Myometrial cell (primary cell): ENCODE results near the gene TOLLIP. TPM values are rescaled to one million over a fixed set of nuclear protein-coding genes. Genes with fewer than 3 reads are reported as not detected.

Experiments
- total RNA-seq: library from RNA; depleted of rRNA; stranded (reverse); fragments of >200 nt; gene quantifications from 2 replicates; pipeline ENCODE4 v1.2.3, GENCODE V29; 2015

The TOLLIP gene
- 32.3 and 35.2 TPM in 2 replicates for total RNA-seq

GRCh38 chr11:1309498-1310317 lies at the start of gene TOLLIP:
TSS of gene TOLLIP (minus strand) at chr11:1309632. CDS start at chr11:1309498, 134 bp downstream.

Other genes with a start within 250 kb of the TOLLIP start
- gene MUC2, start 234.8 kb downstream of the TOLLIP start, total RNA-seq, result not detected in 2 replicates
- not detected in 2 replicates for gene MUC5AC, start 151.7 kb downstream of the TOLLIP start, total RNA-seq
- not detected in 2 replicates for gene MUC5B, start 86.6 kb downstream of the TOLLIP start, total RNA-seq
- not detected in 2 replicates for gene BRSK2, start 80.3 kb upstream of the TOLLIP start, total RNA-seq
- 16.5 and 21.3 TPM in 2 replicates for gene MOB2, start 177.1 kb upstream of the TOLLIP start, total RNA-seq